Stimulated activated CD4-positive, alpha-beta T cell treated with anti-CD3 and anti-CD28 coated beads, Interleukin-15, amount 100 ng/mL, for 1 hour (primary cell): ENCODE measurements around the gene SCARF2.
"Not testable (repeated sequence)": the region's sequence is repeated elsewhere in the genome, so short reads cannot be mapped to it uniquely, and the experiment has no call there.

Experiments
- DNase-seq, 2 donors: peaks; one replicate each; pipeline ENCODE4 v3.0.0-alpha.2; 2020; ENCODE audit warnings: low read depth in 1 of 2, low spot score in 1 of 2

Gene SCARF2

GRCh38 chr22:20437613-20438426 lies at the start of gene SCARF2:
Gene SCARF2, minus strand, starts transcription at chr22:20437825. Its CDS starts 71 bp downstream, at chr22:20437754.
- DNase-seq, result no peak

DNA sequence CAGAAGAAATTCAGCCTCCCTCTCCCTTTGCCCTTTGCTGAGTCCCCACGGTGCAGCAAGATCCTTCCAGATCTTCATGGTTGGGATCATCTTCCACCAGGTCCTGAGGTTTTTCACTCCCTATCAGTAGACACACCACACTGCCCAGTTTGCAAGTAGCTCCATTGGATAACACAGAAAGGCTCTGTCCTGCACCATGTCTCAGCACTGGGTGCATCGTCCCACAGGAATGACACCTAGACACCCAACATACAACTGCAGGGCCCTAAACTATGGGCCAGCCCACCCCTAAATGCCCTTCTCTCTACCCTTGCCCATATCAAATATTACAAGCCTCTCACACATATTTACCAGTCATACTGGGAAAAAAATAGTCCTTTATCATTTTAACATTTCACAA lies 48.6 kb upstream of the SCARF2 start:
- DNase-seq, result no peak

DNA sequence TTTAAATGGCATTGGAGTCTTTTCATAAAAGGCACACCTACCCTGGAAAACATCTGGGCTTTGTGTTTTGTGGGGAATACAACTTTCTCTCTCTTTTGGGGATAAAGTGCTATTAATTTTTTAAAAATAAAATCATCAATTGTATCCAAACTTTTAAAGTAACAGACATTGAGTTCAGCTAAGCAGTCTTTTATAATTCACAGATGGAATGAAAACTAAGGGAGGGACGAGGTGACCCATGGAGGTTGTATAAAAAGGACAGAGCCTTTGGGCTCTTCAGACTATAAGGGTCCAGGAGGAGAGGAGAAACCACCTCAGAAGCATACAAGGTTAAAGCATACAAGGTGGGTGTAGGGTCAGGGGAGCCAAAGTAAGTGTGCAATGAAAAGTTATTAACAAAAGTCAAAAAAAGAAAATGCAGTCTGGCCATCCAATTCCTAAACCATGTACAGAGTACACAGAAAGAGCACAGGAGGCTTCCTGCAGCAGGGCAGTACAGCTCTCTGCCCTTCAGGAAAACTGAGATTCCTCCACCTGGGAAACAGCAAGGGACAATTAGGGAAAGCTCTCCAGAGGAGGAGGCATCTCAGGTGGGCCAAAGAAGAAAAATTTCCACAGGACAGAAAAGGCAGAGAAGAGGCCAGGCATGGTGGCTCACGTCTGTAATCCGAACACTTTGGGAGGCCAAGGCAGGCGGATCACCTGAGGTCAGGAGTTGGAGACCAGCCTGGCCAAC lies 47.5 kb upstream of the SCARF2 start:
- no peak for DNase-seq

GRCh38 chr22:20483771-20484170 lies 46.1 kb upstream of the SCARF2 start:
- DNase-seq, result no peak

DNA sequence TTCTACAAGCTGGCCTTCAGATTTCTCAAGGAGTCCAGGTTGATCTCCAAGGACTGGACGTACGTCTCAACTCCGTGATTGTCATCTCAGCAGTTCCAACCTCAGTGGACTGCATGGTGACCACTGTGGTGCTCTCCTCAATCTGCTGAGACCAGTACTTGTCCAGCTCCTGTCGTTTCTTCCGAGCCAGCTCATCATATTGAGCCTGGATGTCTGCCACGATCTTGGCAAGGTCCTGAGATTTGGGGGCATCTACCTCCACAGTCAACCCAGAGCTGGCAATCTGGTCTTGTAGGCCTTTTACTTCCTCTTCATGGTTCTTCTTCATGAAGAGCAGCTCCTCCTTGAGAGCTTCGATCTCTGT lies 45.5 kb upstream of the SCARF2 start:
- not testable (repeated sequence) for DNase-seq

DNA sequence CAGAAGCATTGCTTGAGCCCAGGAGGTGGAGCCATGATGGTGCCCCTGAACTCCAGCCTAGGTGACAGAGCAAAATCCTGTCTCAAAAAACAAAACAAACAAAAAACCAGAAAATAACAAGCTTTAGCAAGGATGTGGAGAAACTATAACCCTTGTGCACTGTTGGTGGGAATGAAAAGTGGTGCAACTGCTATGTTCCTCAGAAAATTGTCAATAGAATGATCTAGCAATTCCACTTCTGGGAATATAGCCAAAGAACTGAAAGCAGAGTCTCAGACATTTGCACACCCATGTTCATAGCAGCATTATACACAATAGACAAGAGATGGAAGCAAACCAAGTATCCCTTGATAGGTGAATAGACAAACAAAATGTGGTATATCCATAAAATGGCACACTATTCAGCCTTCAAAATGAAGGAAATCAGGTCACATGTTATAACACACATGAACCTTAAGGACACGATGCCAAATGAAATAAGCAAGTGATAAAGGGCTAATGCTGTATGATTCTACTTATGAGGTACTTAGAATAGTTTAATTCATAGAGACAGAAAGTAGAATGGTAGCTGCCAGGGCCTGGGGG lies 42.1 kb upstream of the SCARF2 start:
- no peak for DNase-seq

GRCh38 chr22:20478059-20478458 lies 40.4 kb upstream of the SCARF2 start:
- DNase-seq, result not testable (repeated sequence)

GRCh38 chr22:20475569-20475968 lies 37.9 kb upstream of the SCARF2 start:
- DNase-seq, result not testable (repeated sequence)

DNA sequence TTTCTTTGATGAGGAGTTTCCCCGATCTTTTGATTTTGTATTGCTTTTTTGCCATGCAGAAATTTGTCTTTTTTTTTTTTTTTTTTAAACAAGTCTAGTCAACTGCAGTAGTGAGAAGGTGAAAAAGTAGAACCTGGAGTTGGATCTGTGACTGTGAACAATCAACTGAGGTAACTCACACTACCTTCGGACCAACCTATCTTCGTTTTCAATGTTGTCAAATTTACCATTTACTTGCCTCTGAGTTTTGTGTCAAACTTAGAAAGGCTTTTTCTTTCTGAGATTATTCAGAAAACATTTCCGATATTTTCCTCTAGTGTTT lies 37.5 kb upstream of the SCARF2 start:
- no peak for DNase-seq

- DNase-seq, result no peak
Measured at GRCh38 chr22:20472629-20473442, 35.2 kb upstream of the SCARF2 start.

- DNase-seq, result no peak
Measured at GRCh38 chr22:20471126-20471833, 33.7 kb upstream of the SCARF2 start.

DNA sequence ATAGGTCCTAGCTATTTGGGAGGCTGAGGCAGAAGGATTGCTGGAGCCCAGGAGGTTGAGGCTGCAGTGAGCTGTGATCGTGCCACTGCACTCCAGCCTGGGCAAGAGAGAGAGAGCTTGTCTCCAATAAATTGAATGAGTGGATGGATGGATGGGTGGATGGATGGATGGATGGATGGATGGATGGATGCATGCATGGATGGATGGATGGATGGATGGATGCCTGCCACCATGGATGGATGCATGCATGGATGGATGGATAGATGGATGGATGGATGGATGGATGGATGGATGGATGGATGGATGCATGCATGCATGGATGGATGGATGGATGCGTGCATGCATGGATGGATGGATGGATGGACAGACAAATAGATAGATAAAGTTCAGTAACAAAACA lies 32.9 kb upstream of the SCARF2 start:
- not testable (repeated sequence) for DNase-seq

DNA sequence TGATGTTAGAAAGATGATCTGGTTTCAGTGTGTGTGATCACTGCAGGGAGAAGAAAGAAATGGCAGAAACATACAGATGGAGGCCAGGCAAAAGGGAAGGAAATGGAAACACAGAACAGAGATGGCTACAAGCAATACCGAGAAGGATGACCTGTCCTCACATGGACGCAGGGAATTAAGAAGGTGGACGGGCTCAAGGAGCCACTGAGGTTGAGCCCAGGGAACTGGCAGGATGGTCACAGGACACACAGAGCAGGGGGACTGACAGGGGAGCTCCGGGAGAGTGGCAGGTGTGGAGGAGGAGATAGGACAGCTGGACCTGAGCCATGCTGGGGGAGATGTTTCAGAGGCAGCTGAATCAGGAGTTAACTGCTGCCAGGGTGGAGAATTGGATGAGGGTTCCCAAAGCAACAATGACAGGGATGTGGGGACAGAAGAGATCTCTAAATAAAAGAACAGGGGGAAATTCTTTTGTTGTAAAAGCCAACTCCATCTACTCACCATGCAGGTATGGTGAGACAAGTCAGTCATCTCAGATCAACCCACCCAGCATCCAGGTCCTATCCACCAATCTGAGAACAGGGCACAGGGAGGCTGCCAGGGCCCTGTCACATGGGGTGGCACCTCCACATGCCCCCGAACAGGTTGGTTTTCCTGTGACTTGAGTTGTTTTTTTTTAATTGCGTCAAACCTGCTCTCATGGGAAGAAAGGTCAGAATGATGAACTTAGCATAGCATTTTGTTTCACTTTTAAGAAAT lies 31.7 kb upstream of the SCARF2 start:
- DNase-seq, result no peak

DNA sequence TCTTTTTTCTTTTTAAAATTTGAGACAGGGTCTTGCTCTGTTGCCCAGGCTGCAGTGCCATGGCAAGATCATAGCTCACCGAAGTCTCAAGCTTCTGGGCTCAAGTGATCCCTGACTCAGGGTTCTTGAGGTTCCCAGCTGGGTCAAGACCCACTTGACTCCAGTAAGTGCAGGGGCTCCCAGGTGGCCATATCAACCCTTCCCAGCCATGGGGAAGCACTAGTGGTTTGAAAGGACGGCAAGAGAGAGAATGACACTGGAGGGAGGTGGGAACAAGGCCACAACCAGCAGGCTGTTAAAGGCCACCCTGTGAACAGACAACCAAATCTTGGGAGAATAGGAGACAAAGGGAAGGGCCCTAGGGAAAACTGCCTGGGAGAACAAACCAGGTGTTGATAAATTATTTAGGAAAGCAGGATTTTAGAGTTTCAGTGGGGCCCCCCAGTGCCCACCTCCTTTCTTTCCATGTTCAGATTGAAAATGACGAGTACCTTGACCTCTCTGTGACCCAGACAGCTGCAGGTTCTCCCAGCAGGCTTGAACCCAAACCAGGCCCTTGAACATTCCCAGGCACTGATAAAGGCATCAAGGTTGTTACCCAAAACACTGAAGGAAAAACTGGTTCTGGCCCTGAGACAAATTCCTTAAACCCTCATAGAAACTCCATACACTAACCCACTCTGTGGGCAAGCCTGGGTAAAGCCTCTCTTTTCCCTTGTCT lies 29.2 kb upstream of the SCARF2 start:
- DNase-seq, result no peak

GRCh38 chr22:20465759-20466077 lies 28.1 kb upstream of the SCARF2 start:
- no peak for DNase-seq

GRCh38 chr22:20464912-20465758 lies 27.5 kb upstream of the SCARF2 start:
- no peak for DNase-seq

GRCh38 chr22:20464096-20464614 lies 26.5 kb upstream of the SCARF2 start:
- peak; percentile 26 for DNase-seq

DNA sequence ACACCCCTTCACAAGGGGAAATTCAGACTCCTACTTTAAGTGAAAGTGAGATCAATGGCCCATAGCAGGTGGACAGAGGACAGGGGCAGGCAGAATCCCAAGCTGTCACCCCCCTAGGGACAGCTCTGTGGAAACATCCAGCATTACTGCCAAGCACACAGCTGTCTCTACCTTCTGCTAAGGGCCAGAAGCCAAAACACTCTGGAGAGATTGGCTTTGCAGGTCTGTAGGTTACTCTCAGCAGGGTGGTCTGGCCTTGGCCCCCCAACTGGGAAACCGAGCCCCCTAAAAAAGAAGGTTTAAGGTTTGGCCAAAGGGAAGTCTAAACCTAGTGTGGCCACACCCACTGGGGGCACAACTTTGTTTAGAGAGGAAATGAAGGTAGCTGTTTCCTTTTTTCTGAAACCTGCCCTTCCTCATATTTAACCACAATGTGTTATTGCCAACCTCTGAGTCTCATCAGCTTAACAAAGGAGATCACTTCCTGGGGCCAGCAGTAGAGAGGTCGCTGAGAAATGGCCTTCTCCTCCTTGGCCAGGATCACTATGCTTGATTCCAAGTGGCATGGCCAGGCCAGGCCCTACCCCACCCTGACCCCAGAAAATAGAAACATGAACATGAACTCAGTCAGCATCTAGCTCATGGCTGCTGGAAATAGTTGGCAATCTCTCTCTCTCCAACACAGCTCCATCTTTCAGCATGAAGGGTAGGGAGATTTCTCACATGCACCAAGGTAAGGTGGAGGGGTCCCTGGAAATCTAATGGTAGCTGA lies 25.9 kb upstream of the SCARF2 start:
- DNase-seq, result no peak
